GM18498 (cell line): ENCODE measurements around the gene TMBIM6.
"Not testable (repeated sequence)": the region's sequence is repeated elsewhere in the genome, so short reads cannot be mapped to it uniquely, and the experiment has no call there.

Source experiments
- ATAC-seq: cut with Tn5 transposase; IDR thresholded peaks from one replicate; pipeline ENCODE4 v1.9.1; 2021; ENCODE audit warnings: mild to moderate bottlenecking, moderate library complexity; ENCODE audit not compliant: unreplicated experiment

Gene TMBIM6, protein sequence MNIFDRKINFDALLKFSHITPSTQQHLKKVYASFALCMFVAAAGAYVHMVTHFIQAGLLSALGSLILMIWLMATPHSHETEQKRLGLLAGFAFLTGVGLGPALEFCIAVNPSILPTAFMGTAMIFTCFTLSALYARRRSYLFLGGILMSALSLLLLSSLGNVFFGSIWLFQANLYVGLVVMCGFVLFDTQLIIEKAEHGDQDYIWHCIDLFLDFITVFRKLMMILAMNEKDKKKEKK

DNA sequence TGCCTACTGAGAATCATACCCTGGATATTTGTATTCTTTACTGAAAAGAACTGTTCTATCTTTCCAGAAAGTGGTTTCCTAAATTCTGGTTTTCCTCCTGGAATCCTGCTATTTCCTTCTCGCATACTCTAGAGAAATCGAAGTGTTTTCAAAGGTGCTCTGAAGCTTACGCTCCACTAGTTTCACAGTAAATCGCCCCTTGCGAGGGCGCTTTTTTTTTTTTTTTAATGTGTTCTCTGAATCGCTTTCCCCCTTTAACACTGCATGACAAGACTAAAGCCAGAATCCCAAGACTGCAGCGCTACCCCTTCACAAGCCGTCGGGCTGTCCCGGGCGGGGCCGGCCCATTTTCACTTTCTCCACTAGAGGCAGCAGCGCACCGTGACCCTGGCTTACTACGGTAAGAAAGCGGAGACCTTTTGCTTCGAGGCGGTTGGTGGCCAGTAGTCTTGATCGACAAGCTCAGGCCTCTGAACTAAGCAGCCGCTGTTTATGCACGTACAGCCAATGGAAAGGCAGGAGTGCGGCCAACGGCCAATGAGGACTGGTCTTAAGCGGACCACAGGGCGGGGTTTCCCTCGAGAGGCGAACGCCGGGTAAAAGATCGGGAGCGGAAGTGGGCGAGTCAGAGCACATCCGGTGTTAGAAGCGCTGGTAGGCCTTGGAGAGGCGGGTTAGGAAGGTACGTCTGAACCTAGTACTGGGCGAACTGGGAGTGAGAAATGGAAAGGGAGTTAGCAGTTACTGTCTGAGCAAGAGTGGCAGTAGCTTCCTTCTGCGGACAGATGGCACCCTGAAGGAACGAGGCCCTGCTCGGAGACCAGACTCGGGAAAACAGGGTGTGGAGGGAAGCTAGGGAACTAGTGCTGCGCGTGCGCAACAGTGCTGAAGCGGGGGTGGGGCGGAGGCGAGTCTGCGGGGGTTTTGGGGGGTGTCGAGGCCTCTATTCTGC lies at the start of gene TMBIM6:
Gene TMBIM6 (plus strand): TSS at position 628 of the 952 bp plus-strand sequence. CDS start 10,937 bp downstream, outside the sequence.
- ATAC-seq: peak; percentile 96

DNA sequence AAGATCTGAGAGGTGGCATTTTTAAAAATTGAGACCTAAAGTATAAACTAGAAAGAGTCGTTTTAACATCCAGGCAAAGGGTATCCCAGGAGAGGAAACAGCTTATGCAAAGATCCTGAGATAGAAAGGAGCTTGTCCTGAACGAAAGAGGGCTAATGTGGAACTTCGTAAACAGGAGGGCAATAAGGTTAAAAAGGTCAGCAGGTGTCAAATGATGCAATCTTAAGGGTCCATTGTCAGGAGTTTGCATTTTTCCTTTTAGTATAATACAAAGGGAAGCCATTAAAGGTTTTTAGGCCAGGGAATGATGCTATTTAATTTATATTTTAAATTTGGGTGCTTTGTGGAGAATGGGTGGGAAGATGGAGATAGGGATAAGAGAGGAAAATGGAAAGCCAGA lies 48.5 kb upstream of the TMBIM6 start:
- no peak for ATAC-seq

DNA sequence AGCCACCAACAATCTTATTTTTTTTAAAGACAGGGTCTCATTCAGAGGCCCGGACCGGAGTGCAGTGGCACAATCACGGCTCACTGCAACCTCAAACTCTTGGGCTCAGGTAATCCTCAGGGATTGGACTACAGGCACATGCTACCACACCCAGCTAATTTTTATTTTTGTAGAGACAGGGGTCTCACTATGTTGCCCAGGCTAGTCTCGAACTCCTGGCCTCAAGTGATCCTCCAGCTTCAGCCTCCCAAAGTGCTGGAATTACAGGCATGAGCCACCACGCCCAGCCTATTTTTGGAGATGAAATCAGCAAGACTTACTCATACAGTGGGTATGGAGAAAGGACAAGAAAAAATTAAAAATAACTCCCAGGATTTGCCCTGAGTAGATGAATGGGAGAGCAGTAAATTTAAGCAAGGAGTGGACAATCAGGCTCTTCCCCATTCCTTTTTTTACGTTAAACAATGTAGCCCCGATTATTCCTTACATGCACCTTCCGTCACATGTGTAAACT lies 47.4 kb upstream of the TMBIM6 start:
- no peak for ATAC-seq

DNA sequence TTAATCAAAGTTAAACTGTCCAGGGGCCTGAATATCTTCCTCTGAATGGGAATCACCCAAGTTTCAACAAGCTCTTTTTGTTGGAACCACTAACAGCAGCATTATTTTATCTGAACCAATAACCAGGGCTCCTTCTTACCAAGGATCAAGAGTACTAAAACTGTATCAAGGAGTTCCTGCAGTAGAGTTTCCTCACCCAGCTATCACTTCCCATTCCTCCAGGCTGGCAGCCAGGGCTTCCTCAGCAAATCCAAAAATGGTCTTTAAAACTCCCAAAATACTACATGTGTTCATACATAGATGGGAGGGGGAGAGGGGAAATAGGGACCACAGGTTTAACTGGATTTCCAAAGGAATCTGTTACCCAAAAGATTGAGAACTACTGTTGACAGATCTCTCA lies 44.6 kb upstream of the TMBIM6 start:
- ATAC-seq: no peak

DNA sequence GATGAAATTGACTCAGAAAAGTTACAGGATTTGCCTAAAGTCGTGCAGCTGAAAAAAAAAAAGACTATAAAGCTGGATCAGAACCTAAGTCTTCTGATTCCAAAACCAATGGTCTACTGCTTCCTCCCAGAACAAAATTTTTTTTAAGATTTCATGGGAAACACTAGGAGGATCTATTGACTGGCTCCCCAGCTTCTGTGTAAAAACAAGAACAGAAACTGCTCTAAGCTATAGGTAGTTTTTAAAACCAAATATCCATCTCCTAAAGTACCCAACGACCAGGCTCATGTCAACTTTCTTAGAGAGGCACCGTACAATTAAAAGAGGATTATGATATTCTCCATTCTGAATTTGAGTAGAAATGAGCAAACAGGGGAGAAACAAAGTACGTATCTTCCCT lies 43.5 kb upstream of the TMBIM6 start:
- ATAC-seq: no peak

DNA sequence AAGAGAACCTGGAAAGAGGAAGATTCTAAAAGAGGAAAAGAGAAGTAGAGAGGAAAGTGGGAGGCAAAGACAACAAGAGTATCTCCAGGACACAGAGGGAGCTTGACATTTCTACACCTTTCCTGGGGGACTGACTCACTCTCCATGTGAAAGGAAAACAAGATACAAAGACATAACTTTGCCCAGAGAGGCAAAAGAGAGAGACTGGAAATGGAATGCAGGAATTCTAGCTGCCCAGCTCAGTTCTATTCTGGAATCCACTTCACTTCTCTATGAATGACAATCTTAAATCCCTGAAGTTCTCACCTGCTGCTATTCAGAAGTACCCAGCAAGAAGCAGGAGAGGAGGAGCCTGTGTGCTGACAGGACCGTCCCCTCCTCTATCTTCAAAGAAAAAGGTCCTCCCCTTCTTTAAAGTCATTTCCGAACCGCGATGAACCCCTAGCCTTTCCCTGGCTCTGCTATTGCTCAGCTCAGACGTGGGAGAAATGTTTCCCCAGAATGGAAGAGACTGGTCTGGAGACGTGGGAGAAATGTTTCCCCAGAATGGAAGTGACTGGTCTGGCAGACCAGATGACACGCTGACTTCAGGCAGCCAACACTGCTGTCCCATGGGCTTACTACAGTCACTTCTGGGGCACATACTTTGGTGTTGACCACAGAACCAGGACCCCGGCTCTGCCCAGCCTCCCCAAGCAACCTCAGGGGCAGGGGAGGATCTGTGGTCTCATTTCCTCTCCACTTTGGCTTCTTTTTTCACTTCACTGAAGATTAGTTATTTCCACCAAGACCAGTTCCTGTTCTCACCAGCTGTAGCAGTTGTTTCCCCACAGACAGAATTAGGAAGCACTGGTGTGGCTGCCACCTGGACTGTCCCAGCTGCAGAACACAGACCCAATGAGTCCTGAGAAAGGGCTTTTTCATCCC lies 42.5 kb upstream of the TMBIM6 start:
- peak; percentile 73 for ATAC-seq

DNA sequence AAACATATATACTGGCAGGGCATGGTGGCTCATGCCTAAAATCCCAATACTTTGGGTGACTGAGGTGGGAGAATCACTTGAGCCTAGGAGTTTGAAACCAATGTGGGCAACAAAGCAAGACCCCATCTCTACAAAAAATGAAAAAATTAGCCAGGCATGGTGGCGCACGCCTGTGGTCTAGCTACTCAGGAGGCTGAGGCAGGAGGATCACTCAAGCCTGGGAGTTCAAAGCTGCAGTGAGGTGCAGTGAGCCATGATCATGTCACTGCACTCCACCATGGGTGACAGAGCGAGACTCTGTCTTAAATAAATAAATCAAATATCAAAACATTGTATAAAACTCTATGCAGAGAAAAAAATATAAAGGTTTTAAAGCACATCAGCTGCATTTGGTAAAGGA lies 39.3 kb upstream of the TMBIM6 start:
- ATAC-seq: no peak

DNA sequence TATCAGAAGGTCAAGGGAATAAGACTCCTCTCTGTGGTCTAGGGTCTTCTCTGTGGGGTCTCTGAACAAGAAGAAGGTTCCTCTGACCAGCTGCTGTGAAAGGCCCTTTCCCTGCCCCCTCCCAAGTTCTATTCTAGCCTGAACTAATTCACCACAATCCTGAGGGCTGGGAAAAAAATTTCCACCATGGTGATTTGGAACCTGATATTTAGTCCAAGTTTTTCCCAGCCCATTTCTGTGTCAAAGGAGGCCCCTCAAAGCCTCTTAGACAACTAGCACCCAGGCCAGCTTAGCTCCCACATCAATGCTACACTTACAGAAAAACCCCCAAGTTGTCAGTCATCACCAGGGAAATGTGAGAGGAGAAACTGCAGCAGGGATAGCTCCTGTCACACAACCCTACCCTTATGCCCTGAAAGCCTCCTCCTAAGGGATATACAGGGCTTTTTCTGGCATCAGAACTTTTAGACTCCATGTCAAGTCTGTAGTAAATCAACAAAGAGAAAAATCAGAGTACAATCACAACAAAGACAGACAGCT lies 38.6 kb upstream of the TMBIM6 start:
- ATAC-seq: no peak

DNA sequence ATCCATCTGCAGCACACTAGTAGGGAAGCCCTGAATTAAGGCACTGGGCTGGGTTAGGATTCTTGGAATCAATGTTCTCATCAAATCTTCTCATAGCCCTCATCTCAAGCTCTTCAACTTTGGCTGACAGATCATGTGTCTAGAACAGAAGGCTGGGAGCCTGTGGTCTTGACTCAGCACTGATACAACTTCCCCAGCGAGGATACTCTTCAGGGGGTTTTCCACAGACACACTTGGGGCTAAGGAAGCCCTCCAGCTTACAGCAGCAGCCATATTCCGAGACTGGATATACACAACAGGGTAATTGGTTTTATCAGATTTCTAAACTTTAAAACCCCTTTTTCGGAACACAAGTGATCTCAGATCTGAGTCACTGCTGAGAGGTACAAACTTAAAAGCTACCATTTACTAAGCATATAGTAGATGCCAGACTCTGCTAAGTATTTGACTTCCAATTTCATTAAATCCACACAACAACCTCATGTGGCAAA lies 37.7 kb upstream of the TMBIM6 start:
- no peak for ATAC-seq

DNA sequence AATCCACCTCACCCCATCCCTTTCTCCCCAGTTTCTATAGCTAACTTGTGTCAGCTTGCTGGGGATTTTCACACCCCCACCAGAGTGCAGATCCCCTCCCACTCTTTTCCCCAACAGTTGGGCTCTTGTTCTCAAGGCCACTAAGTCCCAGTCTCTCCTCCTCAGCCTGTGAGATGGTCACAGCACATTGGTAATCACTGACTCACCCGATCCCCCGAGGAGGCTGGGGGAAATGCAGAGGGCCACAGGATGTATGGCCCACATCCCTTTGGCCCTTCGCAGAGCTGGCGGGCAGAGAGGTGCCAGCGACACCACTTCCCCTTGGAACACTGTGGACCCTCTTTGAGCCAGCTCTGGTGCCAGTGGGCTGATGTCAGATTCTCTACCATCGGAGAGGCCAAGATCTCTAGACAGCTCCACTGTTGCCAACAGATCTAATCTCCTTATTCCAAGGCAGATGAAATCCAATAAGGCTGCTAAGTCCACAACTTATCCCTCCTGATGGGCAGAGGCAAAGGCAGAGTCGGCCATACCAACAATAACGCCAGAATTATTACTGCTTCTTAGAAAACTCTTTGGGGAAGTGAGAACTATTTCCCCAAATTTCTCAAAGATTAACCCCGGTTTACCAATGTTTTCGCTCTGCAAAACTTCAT lies 35.8 kb upstream of the TMBIM6 start:
- ATAC-seq: no peak

DNA sequence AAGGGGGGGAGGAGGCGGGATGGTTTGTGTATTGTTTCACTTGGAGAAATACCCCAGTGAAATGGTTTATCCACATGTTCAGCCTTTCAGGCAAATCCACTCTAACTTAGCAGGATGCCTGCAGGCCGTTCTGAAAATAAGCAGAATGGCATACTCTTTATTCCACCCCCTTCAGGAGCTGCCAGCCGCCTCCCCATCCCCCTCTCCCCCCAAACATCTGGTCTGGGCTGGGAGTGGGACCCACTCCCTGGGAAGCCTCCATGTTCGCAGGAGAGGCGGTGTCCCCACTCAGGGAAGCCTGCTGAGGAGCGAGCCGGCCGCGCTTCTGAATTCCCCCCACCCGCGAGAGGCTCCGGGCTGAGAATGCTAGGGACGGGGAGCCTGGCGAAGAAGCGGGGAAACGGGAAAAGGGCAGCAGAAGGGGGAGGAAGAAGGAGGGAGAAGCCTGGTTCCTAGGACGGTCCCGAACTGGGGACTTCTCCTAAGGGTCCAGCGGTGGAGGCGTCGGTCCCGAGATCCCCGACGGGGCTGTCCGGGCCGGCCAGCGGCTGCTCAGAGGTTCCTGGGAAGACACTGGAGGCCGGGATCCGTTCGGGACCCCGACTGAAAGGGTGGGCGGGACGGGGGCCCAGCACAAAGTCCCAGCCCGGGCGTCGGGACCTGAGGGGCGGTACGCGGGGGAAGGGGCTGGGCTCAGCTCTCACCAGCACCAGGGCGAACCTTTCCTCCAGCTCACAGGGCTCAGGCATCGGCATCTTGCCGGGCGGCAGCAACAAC lies 34.8 kb upstream of the TMBIM6 start:
- peak; percentile 19 for ATAC-seq

DNA sequence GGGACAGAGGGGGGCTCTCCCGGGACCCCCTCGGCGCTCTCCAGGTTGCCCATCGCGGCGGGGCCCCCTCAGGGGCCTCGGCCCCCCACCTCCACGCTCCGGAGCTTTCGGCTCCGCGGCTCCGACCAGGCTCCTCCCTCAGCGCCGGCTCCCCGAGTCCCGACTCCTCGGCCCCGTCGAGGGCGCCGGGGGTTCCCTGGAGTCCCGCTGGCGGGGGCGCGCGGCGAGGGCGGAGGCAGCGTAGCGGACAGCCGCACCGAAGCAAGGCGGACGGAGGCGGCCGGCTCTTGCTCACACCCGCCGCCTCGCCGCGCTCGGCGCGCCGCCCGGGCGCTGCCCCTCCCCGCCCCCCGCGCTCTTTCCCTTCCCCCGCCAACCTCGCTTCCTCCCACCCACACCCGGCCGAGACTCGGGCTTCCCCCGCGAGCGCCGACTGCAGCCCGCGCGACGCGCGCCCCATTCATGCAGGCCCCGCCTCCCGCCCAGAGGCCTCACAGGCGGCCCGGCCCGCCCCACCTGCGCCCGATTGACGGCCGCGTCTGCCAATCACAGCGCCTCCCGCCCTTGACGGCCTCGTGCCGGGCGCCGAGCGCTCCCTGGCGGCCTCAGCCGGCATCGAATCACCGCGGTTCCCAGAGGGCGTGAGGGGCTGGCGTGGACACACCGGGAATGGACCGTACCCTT lies 34.1 kb upstream of the TMBIM6 start, which contains the start of gene FMNL3:
Gene FMNL3 (minus strand): TSS at position 278 of the 684 bp plus-strand sequence. CDS start 225 bp downstream, at position 53.
- peak; percentile 91 for ATAC-seq

DNA sequence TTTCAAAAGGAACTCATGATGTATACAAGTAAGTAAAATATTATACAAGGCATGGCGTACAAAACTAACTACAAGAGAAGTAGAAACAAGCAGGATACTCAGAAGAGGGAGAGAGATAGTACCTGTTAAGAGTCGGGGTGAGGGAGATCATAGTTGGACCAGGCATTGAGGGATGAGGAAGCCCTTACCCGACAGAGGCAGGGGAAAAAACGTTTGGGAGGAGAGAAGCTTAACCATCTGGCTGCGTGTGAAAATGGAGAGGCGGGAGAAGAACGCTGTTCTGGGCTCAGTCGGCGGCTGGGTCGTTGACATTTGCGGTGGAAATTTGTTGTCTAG lies 33.6 kb upstream of the TMBIM6 start:
- no peak for ATAC-seq

DNA sequence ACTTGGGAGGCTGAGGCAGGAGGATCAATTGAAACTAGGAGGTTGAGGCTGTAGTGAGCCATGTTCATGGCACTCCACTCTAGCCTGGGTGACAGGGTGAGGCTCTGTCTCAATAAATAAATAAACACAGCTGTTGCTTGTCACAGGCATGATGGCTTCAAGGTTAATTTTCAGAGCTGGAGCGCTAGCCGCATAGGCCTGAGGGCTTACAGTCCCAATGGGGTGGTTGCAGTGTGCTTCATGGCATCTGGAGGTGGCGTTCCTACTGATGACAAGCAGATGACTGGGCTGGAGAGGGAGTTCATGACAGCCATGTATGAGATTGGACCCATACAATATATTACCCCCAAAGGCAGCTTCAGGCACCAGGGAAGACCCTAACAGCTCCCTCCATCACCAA lies 32.5 kb upstream of the TMBIM6 start:
- no peak for ATAC-seq

DNA sequence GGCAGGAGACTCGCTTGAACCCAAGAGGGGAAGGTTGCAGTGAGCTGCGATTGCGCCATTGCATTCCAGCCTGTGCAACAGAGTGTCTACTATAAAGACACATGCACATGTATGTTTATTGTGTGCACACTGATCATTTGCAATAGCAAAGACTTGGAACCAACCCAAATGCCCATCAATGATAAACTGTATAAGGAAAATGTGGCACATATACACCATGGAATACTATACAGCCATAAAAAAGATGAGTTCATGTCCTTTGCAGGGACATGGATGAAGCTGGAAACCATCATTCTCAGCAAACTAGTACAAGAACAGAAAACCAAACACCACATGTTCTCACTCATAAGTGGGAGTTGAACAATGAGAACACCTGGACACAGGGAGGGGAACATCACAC lies 27.4 kb upstream of the TMBIM6 start:
- not testable (repeated sequence) for ATAC-seq

DNA sequence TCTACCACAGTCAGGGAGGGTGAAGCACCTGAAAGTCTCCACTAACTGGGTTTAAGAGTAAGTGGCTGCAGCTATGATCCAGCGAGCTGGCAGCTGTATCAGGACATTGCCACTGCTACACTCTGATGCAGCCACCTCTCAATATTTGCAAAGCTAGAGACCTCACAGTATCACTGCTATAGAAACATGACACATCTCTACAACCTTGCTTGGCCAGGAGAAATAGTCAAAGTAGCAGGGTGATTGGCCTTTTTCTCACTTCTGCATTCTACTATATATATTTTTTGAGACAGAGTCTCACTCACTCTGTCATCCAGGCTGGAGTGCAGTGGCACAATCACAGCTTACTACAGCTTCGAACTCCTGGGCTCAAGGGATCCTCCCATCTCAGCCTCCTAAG lies 24.8 kb upstream of the TMBIM6 start:
- peak; percentile 79 for ATAC-seq

DNA sequence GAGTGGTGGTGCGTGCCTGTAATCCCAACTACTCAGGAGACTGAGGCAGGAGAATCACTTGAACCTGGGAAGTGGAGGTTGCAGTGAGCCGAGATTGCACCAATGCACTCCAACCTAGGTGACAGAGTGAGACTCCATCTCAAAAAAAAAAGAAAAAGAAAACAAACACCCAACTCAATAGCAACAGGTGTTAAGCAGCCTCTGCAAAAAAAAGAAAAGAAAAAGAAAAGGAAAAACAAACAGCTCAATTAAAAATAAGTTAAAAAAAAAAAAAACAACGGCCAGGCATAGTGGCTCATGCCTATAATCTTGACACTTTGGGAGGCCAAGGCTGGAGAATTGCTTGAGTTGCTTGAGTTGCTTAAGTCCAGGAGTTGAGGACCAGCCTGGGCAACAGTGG lies 23.6 kb upstream of the TMBIM6 start:
- not testable (repeated sequence) for ATAC-seq

DNA sequence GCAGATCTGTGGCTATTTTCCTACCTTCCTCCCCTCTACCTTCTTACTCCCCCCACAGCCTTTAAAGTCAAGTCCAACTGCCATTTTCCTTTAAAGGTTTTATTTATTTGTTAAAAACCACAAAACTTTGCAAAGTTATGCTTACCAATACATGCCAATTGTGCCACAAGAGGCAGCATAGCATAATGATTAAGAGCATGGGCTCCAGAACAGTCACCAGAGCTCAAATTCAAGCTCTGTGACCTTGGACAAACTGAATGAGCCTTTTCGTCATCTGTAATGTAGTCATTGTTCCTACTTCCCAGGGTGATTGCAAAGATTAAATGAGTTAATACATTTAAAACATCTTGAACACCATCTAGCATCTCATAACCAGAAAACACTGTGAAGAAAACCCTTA lies 21.1 kb upstream of the TMBIM6 start:
- no peak for ATAC-seq

DNA sequence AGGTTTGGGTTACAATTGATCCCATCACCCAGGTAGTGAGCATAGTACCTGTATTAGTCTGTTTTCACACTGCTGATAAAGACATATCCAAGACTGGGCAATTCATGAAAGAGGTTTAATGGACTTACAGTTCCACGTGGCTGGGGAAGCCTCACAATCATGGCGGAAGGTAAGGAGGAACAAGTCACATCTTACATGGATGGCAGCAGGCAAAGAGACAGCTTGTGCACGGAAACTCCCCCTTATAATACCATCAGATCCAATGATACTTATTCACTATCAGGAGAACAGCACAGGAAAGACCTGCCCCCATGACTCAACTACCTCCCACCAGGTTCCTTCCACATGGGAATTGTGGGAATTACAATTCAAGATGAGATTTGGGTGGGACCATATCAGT lies 20.0 kb upstream of the TMBIM6 start:
- ATAC-seq: not testable (repeated sequence)
